Measurements from ENCODE around the gene GPRC5A.

Gene GPRC5A

GRCh38 chr12:12909995-12910420 lies 18.6 kb downstream of the GPRC5A start:
- no peak for DNase-seq (ENCODE audit: low read depth in 2 of 2)

GRCh38 chr12:12912711-12913110 lies 21.3 kb downstream of the GPRC5A start:
- DNase-seq (ENCODE audit: low read depth in 2 of 2): no peak

- no peak for DNase-seq (ENCODE audit: low read depth in 2 of 2)
Measured at GRCh38 chr12:12915656-12916055, 24.3 kb downstream of the GPRC5A start.

GRCh38 chr12:12916135-12916944 lies 25.0 kb downstream of the GPRC5A start:
- DNase-seq (ENCODE audit: low read depth in 2 of 2): peak; percentile 68 to 71

- DNase-seq (ENCODE audit: low read depth in 2 of 2): no peak
Measured at GRCh38 chr12:12917517-12917916, 26.2 kb downstream of the GPRC5A start.

GRCh38 chr12:12918781-12919389 lies 27.5 kb downstream of the GPRC5A start:
- no peak for DNase-seq (ENCODE audit: low read depth in 2 of 2)

- no peak for DNase-seq (ENCODE audit: low read depth in 2 of 2)
Measured at GRCh38 chr12:12919666-12920435, 28.5 kb downstream of the GPRC5A start.

- no peak for DNase-seq (ENCODE audit: low read depth in 2 of 2)
Measured at GRCh38 chr12:12922191-12922616, 30.8 kb downstream of the GPRC5A start.

- no peak for DNase-seq (ENCODE audit: low read depth in 2 of 2)
Measured at GRCh38 chr12:12922978-12923377, 31.6 kb downstream of the GPRC5A start.

- DNase-seq (ENCODE audit: low read depth in 2 of 2): no peak
Measured at GRCh38 chr12:12924169-12924568, 32.8 kb downstream of the GPRC5A start.

- DNase-seq (ENCODE audit: low read depth in 2 of 2): no peak
Measured at GRCh38 chr12:12925388-12925787, 34.0 kb downstream of the GPRC5A start.

- DNase-seq (ENCODE audit: low read depth in 2 of 2): no peak
Measured at GRCh38 chr12:12926571-12927071, 35.3 kb downstream of the GPRC5A start.

- DNase-seq (ENCODE audit: low read depth in 2 of 2): peak in 1 of 2 donors; percentile 25
Measured at GRCh38 chr12:12927211-12928079, 36.1 kb downstream of the GPRC5A start.

- no peak for DNase-seq (ENCODE audit: low read depth in 2 of 2)
Measured at GRCh38 chr12:12929696-12930095, 38.3 kb downstream of the GPRC5A start.

GRCh38 chr12:12930633-12931219 lies 39.4 kb downstream of the GPRC5A start:
- DNase-seq (ENCODE audit: low read depth in 2 of 2): no peak

GRCh38 chr12:12933742-12934141 lies 42.4 kb downstream of the GPRC5A start:
- DNase-seq (ENCODE audit: low read depth in 2 of 2): no peak

GRCh38 chr12:12934556-12934955 lies 43.2 kb downstream of the GPRC5A start:
- DNase-seq (ENCODE audit: low read depth in 2 of 2): no peak

GRCh38 chr12:12936983-12937491 lies 45.7 kb downstream of the GPRC5A start:
- no peak for DNase-seq (ENCODE audit: low read depth in 2 of 2)

GRCh38 chr12:12938541-12938940 lies 47.2 kb downstream of the GPRC5A start:
- DNase-seq (ENCODE audit: low read depth in 2 of 2): no peak

- DNase-seq (ENCODE audit: low read depth in 2 of 2): no peak
Measured at GRCh38 chr12:12939888-12940287, 48.5 kb downstream of the GPRC5A start.
